GM23338 (cell line): ENCODE results near the gene USP20. TPM values are rescaled to one million over a fixed set of nuclear protein-coding genes. Genes with fewer than 3 reads are reported as not detected.
A peak's percentile ranks its signal among the peaks of the same experiment; 100 is the strongest.

Experiments
- ATAC-seq: fragments of 200-7000 bp; cut with Tn5 transposase; 3 replicates; pipeline ENCODE4 v1.9.1; 2020
- DNase-seq: peaks from one replicate; pipeline ENCODE4 v3.0.0-alpha.2; 2015; ENCODE audit warnings: low spot score
- H2AFZ ChIP-seq: fragments of 200-600 bp; sonication (generic); 2 replicates; pipeline ENCODE4 v1.8.0; 2016; ENCODE audit warnings: antibody characterized with exemption, mild to moderate bottlenecking, moderate library complexity
- H3F3A ChIP-seq: fragments of 200-600 bp; sonication (generic); replicated peaks from 2 replicates; pipeline ENCODE4 v1.8.0; 2017; ENCODE audit warnings: antibody characterized with exemption, mixed run types, low read depth
- H3K27ac ChIP-seq: fragments of 200-600 bp; sonication (generic); 2 replicates; pipeline ENCODE4 v1.6.1; 2016; ENCODE audit warnings: low read depth
- H3K27me3 ChIP-seq: fragments of 200-600 bp; sonication (generic); 2 replicates; pipeline ENCODE4 v1.8.0; 2016; ENCODE audit warnings: mild to moderate bottlenecking, mixed run types, moderate library complexity; ENCODE audit not compliant: insufficient read depth
- H3K36me3 ChIP-seq: fragments of 200-600 bp; sonication (generic); 2 replicates; pipeline ENCODE4 v1.8.0; 2016; ENCODE audit warnings: mild to moderate bottlenecking; ENCODE audit not compliant: insufficient read depth
- H3K4me1 ChIP-seq: fragments of 200-600 bp; sonication (generic); 2 replicates; pipeline ENCODE4 v1.8.0; 2016; ENCODE audit warnings: mild to moderate bottlenecking, moderate library complexity; ENCODE audit not compliant: insufficient read depth
- H3K4me2 ChIP-seq: fragments of 200-600 bp; sonication (generic); 2 replicates; pipeline ENCODE4 v1.7.1; 2017; ENCODE audit warnings: mixed run types
- H3K4me3 ChIP-seq: fragments of 200-600 bp; sonication (generic); 2 replicates; pipeline ENCODE4 v1.6.1; 2016; ENCODE audit warnings: mixed run types
- H3K79me2 ChIP-seq: fragments of 200-600 bp; sonication (generic); replicated peaks from 2 replicates; pipeline ENCODE4 v1.8.0; 2017; ENCODE audit warnings: mild to moderate bottlenecking; ENCODE audit not compliant: insufficient read depth
- H3K9me2 ChIP-seq: fragments of 200-600 bp; sonication (generic); 2 replicates; pipeline ENCODE4 v1.8.0; 2017; ENCODE audit not compliant: insufficient read depth
- H4K20me1 ChIP-seq: fragments of 200-600 bp; sonication (generic); replicated peaks from 2 replicates; pipeline ENCODE4 v1.8.0; 2017; ENCODE audit warnings: mild to moderate bottlenecking; ENCODE audit not compliant: insufficient read depth
- H3K27ac Mint-ChIP-seq: 2 replicates; pipeline ENCODE4 v1.8.0; 2020; ENCODE audit warnings: inconsistent platforms, mild to moderate bottlenecking, moderate library complexity, mixed read lengths
- H3K27me3 Mint-ChIP-seq: 3 replicates; pipeline ENCODE4 v1.8.0; 2022; ENCODE audit warnings: low read depth, mild to moderate bottlenecking, moderate library complexity, mixed read lengths, inconsistent platforms; ENCODE audit not compliant: insufficient read depth, poor library complexity
- H3K36me3 Mint-ChIP-seq: 3 replicates; pipeline ENCODE4 v1.8.0; 2021; ENCODE audit warnings: low read depth, mild to moderate bottlenecking, inconsistent platforms, moderate library complexity, mixed read lengths
- H3K4me1 Mint-ChIP-seq: 3 replicates; pipeline ENCODE4 v1.8.0; 2020; ENCODE audit warnings: mild to moderate bottlenecking, inconsistent platforms, mixed read lengths
- H3K4me3 Mint-ChIP-seq: 3 replicates; pipeline ENCODE4 v1.8.0; 2021; ENCODE audit warnings: moderate library complexity, mild to moderate bottlenecking, inconsistent platforms, mixed read lengths
- H3K9me3 Mint-ChIP-seq: 3 replicates; pipeline ENCODE4 v1.8.0; 2020; ENCODE audit warnings: moderate library complexity, mild to moderate bottlenecking, inconsistent platforms, mixed read lengths
- CTCF ChIP-seq, 2 experiments: fragments of 200-600 bp in 1 of 2; sonication (generic) in 1 of 2; conservative IDR thresholded peaks; 2 replicates each; pipeline versions ENCODE4 v1.5.1 to v1.6.1; 2016 to 2017; ENCODE audit warnings: antibody characterized with exemption in 2 of 2, low read depth in 2 of 2, mild to moderate bottlenecking in 2 of 2, moderate library complexity in 1 of 2
- EZH2 ChIP-seq: fragments of 200-600 bp; sonication (generic); IDR thresholded peaks from one replicate; pipeline ENCODE4 v1.8.0; 2017; ENCODE audit warnings: antibody characterized with exemption, mild to moderate bottlenecking, low read depth; ENCODE audit not compliant: unreplicated experiment
- NANOG ChIP-seq: IDR thresholded peaks from 2 replicates; pipeline ENCODE4 v1.6.1; 2016; ENCODE audit warnings: antibody characterized with exemption, borderline replicate concordance
- POLR2AphosphoS5 ChIP-seq: IDR thresholded peaks from 2 replicates; pipeline ENCODE4 v1.6.1; 2016; ENCODE audit warnings: antibody characterized with exemption, low read depth
- REST ChIP-seq: IDR thresholded peaks from one replicate; pipeline ENCODE4 v1.6.1; 2018; ENCODE audit warnings: antibody characterized with exemption; ENCODE audit not compliant: unreplicated experiment
- STAT1 ChIP-seq: IDR thresholded peaks from one replicate; pipeline ENCODE4 v1.6.1; 2016; ENCODE audit warnings: antibody characterized with exemption; ENCODE audit not compliant: unreplicated experiment
- ZNF114 ChIP-seq: fragments of 250-450 bp; sonication (Bioruptor Pico); IDR thresholded peaks from 2 replicates; pipeline ENCODE4 v1.5.0; 2020; ENCODE audit warnings: mild to moderate bottlenecking, moderate library complexity
- ZNF462 ChIP-seq: fragments of 250-450 bp; sonication (Bioruptor Pico); IDR thresholded peaks from 2 replicates; pipeline ENCODE4 v1.5.0; 2020; ENCODE audit warnings: mild to moderate bottlenecking, moderate library complexity
- polyA plus RNA-seq: library from polyadenylated mRNA; unstranded; fragments of >200 nt; fragmentation: Nextera tagmentation; extraction: Ambion mirVana; gene quantifications from 2 replicates; pipeline ENCODE4 v1.2.1, GENCODE V29; 2016
- total RNA-seq: library from RNA; depleted of rRNA; stranded (reverse); fragments of >200 nt; shearing (Covaris generic); gene quantifications from 2 replicates; pipeline ENCODE4 v1.2.3, GENCODE V29; 2014

Gene USP20
- total and polyA plus RNA-seq, 2 experiments from 2014 or later, result 10.4 to 13.0 TPM

DNA sequence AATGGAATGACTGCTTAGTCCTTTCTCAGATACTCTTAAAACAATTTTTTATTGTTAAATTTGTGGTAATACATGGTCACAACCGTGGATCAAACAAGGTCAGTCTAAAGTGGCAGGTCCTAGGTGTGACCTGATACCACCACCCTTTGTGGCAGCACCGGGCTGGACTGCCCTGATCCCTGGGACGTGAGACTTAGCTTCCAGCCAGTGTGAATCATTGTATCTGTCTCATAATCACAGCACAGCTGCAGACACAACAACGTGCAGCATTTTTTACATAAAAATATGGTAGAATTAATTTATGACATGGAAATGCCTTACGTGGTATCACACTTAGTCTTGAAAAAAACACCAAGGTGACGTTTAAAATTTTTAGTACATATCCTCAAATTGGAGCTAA is 24.5 kb upstream of the USP20 start:
- Histone ChIP-seq H2AFZ (no peak overlapping the region), H3K4me3 (no peak overlapping the region), H3K79me2 (peaks cover 18% of the 10 kb centered on the region), H3K4me1 (no peaks in the 10 kb centered on the region), H3K27me3 (no peaks in the 10 kb centered on the region), H3K4me2 (no peak overlapping the region), H3K36me3 (no peaks in the 10 kb centered on the region; the same call in 1 of the 2 replicates), H3K9me2 (no peaks in the 10 kb centered on the region), H3F3A (peaks cover 18% of the 10 kb centered on the region; the same call in 1 of the 2 replicates), H3K27ac (peak overlapping the region; percentile 45; the same call in 1 of the 2 replicates), H4K20me1 (peaks cover 20% of the 10 kb centered on the region)
- Mint-ChIP-seq H3K9me3 (no peaks in the 10 kb centered on the region), H3K4me3 (no peak overlapping the region), H3K27ac (no peak overlapping the region), H3K36me3 (peaks cover 66% of the 10 kb centered on the region), H3K4me1 (no peaks in the 10 kb centered on the region), H3K27me3 (peaks cover 6% of the 10 kb centered on the region)
- DNase-seq (no peak), ATAC-seq (no peak)
- TF ChIP-seq EZH2 (no peak), REST (no peak), NANOG (no peak), ZNF114 (CRISPR knock-in tag) (no peak), CTCF (conservative IDR thresholded peaks at IDR 0.05; ENCODE audit: low read depth in 2 of 2) (no peak), STAT1 (no peak), POLR2AphosphoS5 (no peak), ZNF462 (CRISPR knock-in tag) (no peak)
